ENCODE results near the gene MDC1.
"Not testable (repeated sequence)": the region's sequence is repeated elsewhere in the genome, so short reads cannot be mapped to it uniquely, and the experiment has no call there.

Gene MDC1

GRCh38 chr6:30723159-30723842 lies 6.2 kb upstream of the MDC1 start:
- not testable (repeated sequence) for DNase-seq

- peak; percentile 79 for DNase-seq
These were observed 5.4 kb upstream of the MDC1 start for GRCh38 chr6:30722280-30723112.

GRCh38 chr6:30722025-30722279 lies 4.9 kb upstream of the MDC1 start:
- DNase-seq = not testable (repeated sequence)

GRCh38 chr6:30721198-30722024 lies 4.3 kb upstream of the MDC1 start:
- peak; percentile 95 for DNase-seq

GRCh38 chr6:30720738-30721197 lies 3.7 kb upstream of the MDC1 start:
- peak; percentile 76 for DNase-seq

GRCh38 chr6:30719791-30720737 lies 3.0 kb upstream of the MDC1 start, which contains the start of gene TUBB:
Gene TUBB (plus strand): TSS chr6:30720352. CDS start chr6:30720507, 155 bp downstream.
- DNase-seq = peak; percentile 99

- no peak for DNase-seq
These were observed 2.3 kb upstream of the MDC1 start for GRCh38 chr6:30719356-30719755.

- DNase-seq = not testable (repeated sequence)
These were observed 1.0 kb upstream of the MDC1 start for GRCh38 chr6:30717845-30718720.

GRCh38 chr6:30716879-30717128 lies 277 bp downstream of the MDC1 start:
- DNase-seq = no peak

- no peak for DNase-seq
These were observed 2.8 kb downstream of the MDC1 start for GRCh38 chr6:30714263-30714662.

- no peak for DNase-seq
These were observed 4.6 kb downstream of the MDC1 start for GRCh38 chr6:30712441-30712945.

- no peak for DNase-seq
These were observed 5.2 kb downstream of the MDC1 start for GRCh38 chr6:30711758-30712380.

- DNase-seq = no peak
These were observed 7.8 kb downstream of the MDC1 start for GRCh38 chr6:30709101-30709868.

- DNase-seq = peak; percentile 92
These were observed 9.7 kb downstream of the MDC1 start for GRCh38 chr6:30707281-30707850.

GRCh38 chr6:30705620-30706019 lies 11.5 kb downstream of the MDC1 start:
- DNase-seq = no peak

GRCh38 chr6:30703821-30704220 lies 13.3 kb downstream of the MDC1 start:
- no peak for DNase-seq

GRCh38 chr6:30703011-30703410 lies 14.1 kb downstream of the MDC1 start:
- DNase-seq = no peak

GRCh38 chr6:30700340-30700739 lies 16.7 kb downstream of the MDC1 start:
- DNase-seq = no peak

- no peak for DNase-seq
These were observed 20.6 kb downstream of the MDC1 start for GRCh38 chr6:30696432-30696831.

All from NCI-H345 (cell line).